Activated naive CD8-positive, alpha-beta T cell (primary cell): ENCODE measurements around the gene SBDS.

Experiments used
- H3K27ac Mint-ChIP-seq: one replicate; pipeline ENCODE4 v1.8.0; 2021; ENCODE audit warnings: mixed read lengths
- H3K27me3 Mint-ChIP-seq: one replicate; pipeline ENCODE4 v1.8.0; 2021; ENCODE audit warnings: mixed read lengths
- H3K36me3 Mint-ChIP-seq: one replicate; pipeline ENCODE4 v1.8.0; 2021; ENCODE audit warnings: mixed read lengths
- H3K4me1 Mint-ChIP-seq: one replicate; pipeline ENCODE4 v1.8.0; 2021; ENCODE audit warnings: low read depth, mixed read lengths
- H3K4me3 Mint-ChIP-seq: one replicate; pipeline ENCODE4 v1.8.0; 2021; ENCODE audit warnings: mild to moderate bottlenecking, mixed read lengths
- H3K9me3 Mint-ChIP-seq: one replicate; pipeline ENCODE4 v1.8.0; 2021; ENCODE audit warnings: low read depth, mixed read lengths

The SBDS gene

GRCh38 chr7:66964411-66964810 is 31.0 kb downstream of the SBDS start:
- H3K27ac Mint-ChIP-seq: no peak overlapping the region
- no peaks in the 10 kb centered on the region for H3K9me3 Mint-ChIP-seq
- H3K4me3 Mint-ChIP-seq: no peak overlapping the region
- H3K4me1 Mint-ChIP-seq: no peaks in the 10 kb centered on the region
- peaks cover 2% of the 10 kb centered on the region for H3K36me3 Mint-ChIP-seq
- H3K27me3 Mint-ChIP-seq: no peaks in the 10 kb centered on the region

GRCh38 chr7:66961096-66961495 is 34.3 kb downstream of the SBDS start:
- Mint-ChIP-seq H3K27ac (no peak overlapping the region), H3K36me3 (peaks cover 4% of the 10 kb centered on the region), H3K4me3 (no peak overlapping the region), H3K9me3 (no peaks in the 10 kb centered on the region), H3K27me3 (no peaks in the 10 kb centered on the region), H3K4me1 (no peaks in the 10 kb centered on the region)

GRCh38 chr7:66960192-66960591 is 35.2 kb downstream of the SBDS start:
- H3K9me3 Mint-ChIP-seq: no peaks in the 10 kb centered on the region
- H3K27ac Mint-ChIP-seq: no peak overlapping the region
- no peaks in the 10 kb centered on the region for H3K27me3 Mint-ChIP-seq
- H3K4me3 Mint-ChIP-seq: no peak overlapping the region
- no peaks in the 10 kb centered on the region for H3K4me1 Mint-ChIP-seq
- peaks cover 4% of the 10 kb centered on the region for H3K36me3 Mint-ChIP-seq

DNA sequence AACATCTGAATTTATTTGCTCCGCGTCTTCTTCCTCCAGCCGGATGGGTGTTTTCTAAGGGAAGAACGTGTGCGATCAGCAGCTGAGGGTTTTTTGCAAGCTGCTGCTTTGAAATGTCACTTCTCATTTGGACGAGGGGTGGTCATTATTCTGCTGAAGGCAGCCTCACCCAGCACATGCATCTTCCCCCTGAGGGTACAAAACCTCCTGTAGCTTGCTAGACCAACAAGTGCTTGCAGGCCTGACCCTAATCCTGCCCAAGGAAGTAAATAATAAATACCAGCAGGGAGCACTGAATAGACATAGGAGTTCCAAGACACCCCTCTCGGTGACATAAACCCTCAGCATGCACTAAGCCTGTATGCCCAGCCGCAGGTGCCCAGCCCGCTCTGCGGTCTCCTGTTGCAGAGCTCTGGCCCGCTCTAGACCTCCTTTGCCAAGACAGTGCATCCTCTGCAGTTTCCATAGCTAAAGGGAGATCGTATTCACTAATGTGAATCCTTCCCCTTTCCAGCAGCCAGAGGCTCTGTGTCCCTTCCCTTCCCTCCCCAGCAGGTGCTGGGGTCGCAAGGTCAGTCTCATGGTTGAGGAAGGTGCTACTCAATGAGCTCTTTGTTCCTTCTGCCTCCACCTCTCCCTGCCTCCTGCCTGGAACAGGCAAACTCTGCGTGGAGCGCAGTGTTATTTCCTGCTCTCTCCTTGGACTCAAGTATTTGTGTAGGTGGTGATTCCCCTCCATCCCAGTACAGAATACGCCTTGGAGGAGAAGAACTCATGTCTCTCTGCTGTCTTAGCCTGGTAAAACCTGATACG is 36.6 kb downstream of the SBDS start:
- Mint-ChIP-seq H3K4me3 (no peak overlapping the region), H3K27me3 (no peaks in the 10 kb centered on the region), H3K36me3 (peaks cover 4% of the 10 kb centered on the region), H3K27ac (no peak overlapping the region), H3K4me1 (no peaks in the 10 kb centered on the region), H3K9me3 (no peaks in the 10 kb centered on the region)

DNA sequence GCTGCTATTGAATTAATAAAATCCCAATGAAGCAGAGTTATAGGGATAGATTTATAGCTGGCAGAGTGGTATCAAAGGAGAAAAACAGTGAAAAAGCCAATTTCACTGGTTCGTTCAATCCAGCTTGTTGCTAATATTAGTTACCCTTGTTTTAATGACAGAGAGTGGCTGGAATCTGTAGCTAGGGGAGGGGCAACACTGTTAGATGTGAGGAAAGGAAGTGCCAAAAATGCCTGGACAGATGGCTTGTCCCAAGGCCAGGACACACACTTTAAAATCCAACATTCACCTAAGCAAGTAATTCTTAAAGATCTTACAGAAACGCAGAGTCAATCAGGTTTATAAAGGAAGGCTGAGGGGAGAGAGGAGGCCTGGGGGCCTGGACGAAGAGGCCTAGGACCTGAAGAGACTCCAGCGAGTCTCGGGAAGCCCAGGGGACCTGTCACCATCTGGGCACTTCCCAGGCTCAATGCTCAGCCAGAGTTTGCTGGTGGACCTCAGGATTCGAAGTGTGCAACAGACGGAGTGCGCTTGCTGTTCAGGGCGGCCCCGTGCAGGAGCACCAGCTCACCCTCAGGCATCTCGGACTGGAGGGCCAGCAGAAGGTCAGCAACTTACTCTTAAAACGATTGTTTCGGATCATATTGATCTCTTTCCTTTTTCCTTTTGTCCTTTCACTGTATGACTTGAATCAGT is 37.6 kb downstream of the SBDS start:
- no peaks in the 10 kb centered on the region for H3K4me1 Mint-ChIP-seq
- H3K27me3 Mint-ChIP-seq: no peaks in the 10 kb centered on the region
- peak overlapping the region; percentile 58 for H3K27ac Mint-ChIP-seq
- no peaks in the 10 kb centered on the region for H3K9me3 Mint-ChIP-seq
- H3K36me3 Mint-ChIP-seq: peaks cover 4% of the 10 kb centered on the region
- H3K4me3 Mint-ChIP-seq: no peak overlapping the region

DNA sequence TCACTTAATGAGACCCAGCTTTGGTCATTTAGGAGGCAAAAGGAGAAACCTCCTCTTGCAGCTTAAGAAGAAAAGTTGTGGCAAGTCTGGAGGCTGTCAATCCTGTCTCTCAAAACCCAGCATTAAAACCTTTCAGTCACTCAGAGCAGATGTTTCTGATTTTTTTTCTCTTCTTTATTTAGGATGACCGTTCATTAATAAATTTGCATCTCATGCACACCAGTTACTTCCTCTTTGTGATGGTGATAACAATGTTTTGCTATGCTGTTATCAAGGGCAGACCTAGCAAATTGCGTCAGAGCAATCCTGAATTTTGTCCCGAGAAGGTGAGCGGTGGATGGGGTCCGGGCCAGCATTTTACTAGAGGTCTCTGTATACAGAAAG is 42.4 kb downstream of the SBDS start:
- H3K27ac Mint-ChIP-seq: no peak overlapping the region

GRCh38 chr7:66952343-66953043 is 42.9 kb downstream of the SBDS start:
- Mint-ChIP-seq H3K36me3 (peaks cover 2% of the 10 kb centered on the region), H3K4me1 (no peaks in the 10 kb centered on the region), H3K9me3 (no peaks in the 10 kb centered on the region), H3K27ac (no peak overlapping the region), H3K27me3 (no peaks in the 10 kb centered on the region), H3K4me3 (no peak overlapping the region)

More for the DNA sequence above, 42.4 kb downstream of the SBDS start:
- H3K27me3 Mint-ChIP-seq: no peaks in the 10 kb centered on the region
- no peaks in the 10 kb centered on the region for H3K9me3 Mint-ChIP-seq
- H3K4me1 Mint-ChIP-seq: no peaks in the 10 kb centered on the region
- no peak overlapping the region for H3K4me3 Mint-ChIP-seq
- H3K36me3 Mint-ChIP-seq: peaks cover 2% of the 10 kb centered on the region

GRCh38 chr7:66950763-66951162 is 44.6 kb downstream of the SBDS start:
- H3K27me3 Mint-ChIP-seq: no peaks in the 10 kb centered on the region
- no peak overlapping the region for H3K4me3 Mint-ChIP-seq
- no peaks in the 10 kb centered on the region for H3K4me1 Mint-ChIP-seq
- H3K9me3 Mint-ChIP-seq: no peaks in the 10 kb centered on the region
- H3K36me3 Mint-ChIP-seq: no peaks in the 10 kb centered on the region
- no peak overlapping the region for H3K27ac Mint-ChIP-seq

DNA sequence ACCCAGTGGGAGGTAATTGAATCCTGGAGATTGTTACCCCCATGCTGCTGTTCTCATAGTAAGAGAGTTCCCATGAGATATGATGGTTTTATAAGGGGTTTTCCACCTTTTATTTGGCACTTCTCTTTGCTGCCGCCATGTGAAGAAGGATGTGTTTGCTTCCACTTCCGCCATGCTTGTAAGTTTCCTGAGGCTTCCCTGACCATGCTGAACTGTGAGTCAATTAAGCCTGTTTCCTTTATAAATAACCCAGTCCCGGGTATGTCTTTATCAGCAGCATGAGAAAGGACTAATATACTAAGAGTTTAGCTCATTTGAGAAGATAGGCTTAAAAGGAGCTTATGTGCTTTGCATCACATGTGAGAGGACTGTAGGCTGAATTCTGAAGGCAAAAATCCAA is 45.1 kb downstream of the SBDS start:
- Mint-ChIP-seq H3K27ac (no peak overlapping the region), H3K4me1 (no peaks in the 10 kb centered on the region), H3K9me3 (no peaks in the 10 kb centered on the region), H3K36me3 (no peaks in the 10 kb centered on the region), H3K4me3 (no peak overlapping the region), H3K27me3 (no peaks in the 10 kb centered on the region)

DNA sequence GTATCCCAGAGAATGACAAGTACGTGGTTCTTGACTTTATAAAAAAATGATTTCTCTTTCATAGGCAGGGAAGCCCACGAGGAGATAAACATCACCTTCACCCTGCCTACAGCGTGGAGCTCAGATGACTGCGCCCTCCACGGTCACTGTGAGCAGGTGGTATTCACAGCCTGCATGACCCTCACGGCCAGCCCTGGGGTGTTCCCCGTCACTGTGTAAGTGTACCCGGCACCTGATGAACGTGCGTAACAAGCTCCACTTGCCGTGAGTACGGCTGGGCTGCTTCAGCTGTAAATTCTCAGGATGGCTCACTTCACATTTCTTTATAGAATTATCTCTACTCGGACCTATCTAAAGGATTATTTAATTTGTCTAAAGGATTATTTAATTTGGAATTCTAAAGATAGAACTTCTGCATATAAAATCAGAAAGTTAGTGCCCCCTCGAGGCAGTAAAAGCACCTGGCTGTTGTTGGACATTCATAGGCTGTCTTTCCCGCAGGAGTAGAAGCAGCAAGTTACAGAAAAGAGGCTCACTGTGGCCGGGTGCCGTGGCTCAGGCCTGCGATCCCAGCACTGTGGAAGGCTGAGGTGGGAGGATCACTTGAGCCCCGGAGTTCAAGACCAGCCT is 46.8 kb downstream of the SBDS start:
- H3K27me3 Mint-ChIP-seq: no peaks in the 10 kb centered on the region
- H3K9me3 Mint-ChIP-seq: no peaks in the 10 kb centered on the region
- no peaks in the 10 kb centered on the region for H3K36me3 Mint-ChIP-seq
- H3K4me3 Mint-ChIP-seq: no peak overlapping the region
- H3K27ac Mint-ChIP-seq: no peak overlapping the region
- no peaks in the 10 kb centered on the region for H3K4me1 Mint-ChIP-seq

DNA sequence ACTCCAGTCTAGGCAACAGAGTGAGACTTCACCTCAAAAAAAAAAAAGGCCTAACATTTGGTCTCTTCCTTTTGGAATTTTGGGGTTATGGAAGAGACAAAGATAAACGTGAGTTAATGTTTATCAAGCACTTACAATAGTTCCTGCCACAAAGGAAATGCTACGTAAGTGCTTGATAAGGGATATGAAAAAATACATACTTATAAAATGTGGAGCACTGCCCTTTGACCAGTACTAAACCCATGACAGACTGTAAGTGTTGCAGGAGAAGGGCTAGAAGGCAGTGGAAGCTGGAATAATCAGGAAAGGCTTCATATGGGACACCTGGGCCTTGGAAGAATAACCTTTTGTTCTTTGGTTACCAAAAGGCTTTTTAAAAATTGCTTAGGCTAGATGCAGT is 48.8 kb downstream of the SBDS start:
- H3K9me3 Mint-ChIP-seq: no peaks in the 10 kb centered on the region
- no peaks in the 10 kb centered on the region for H3K27me3 Mint-ChIP-seq
- peaks cover 3% of the 10 kb centered on the region for H3K4me1 Mint-ChIP-seq
- H3K27ac Mint-ChIP-seq: no peak overlapping the region
- H3K4me3 Mint-ChIP-seq: no peak overlapping the region
- H3K36me3 Mint-ChIP-seq: no peaks in the 10 kb centered on the region

DNA sequence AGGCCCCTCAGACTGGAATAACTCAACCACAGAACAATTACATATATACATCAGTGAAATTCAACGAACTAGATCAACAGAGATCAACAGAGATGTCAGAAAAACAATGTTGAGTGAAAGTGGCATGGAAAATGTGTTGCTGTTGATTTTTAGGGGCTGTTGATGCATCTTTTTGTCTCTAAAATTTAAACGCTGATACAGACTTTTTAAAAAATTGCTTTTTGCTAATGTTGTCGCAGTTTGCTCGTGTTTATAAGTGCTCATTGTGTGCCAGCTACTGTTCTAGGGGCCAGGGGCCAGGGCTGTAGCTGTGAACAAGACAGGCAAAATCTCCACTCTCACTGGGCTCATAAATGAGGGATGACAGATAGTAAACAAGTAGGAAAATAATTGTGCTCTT is 56.1 kb downstream of the SBDS start:
- Mint-ChIP-seq H3K27me3 (no peaks in the 10 kb centered on the region), H3K4me3 (no peak overlapping the region), H3K36me3 (peaks cover 10% of the 10 kb centered on the region), H3K9me3 (peaks cover 5% of the 10 kb centered on the region), H3K4me1 (peaks cover 44% of the 10 kb centered on the region), H3K27ac (peak overlapping the region; percentile 64)

DNA sequence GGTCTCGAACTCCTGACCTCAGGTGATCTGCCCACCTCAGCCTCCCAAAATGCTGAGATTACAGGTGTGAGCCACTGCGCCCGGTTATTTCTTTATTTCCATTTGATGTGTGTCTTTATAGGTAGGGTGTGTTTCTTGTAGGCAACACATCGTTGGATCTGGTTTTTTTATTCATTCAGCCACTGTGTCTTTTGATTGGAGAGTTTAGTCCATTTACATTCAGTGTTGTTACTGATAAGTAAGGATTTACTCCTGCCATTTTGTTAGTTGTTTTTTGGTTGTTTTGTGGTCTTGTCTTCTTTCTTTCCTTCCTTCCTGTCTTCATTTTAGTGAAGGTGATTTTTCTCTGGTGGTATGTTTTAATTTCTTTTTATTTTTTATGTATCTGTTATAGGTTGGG is 57.4 kb downstream of the SBDS start:
- H3K27ac Mint-ChIP-seq: peak overlapping the region; percentile 69
- no peak overlapping the region for H3K4me3 Mint-ChIP-seq
- peaks cover 12% of the 10 kb centered on the region for H3K36me3 Mint-ChIP-seq
- H3K27me3 Mint-ChIP-seq: no peaks in the 10 kb centered on the region
- H3K9me3 Mint-ChIP-seq: peaks cover 5% of the 10 kb centered on the region
- H3K4me1 Mint-ChIP-seq: peaks cover 54% of the 10 kb centered on the region
